ENCODE measurements around the gene PGM5. TPM values are rescaled to one million over a fixed set of nuclear protein-coding genes. Genes with fewer than 3 reads are reported as not detected.

Gene PGM5
- total and polyA plus RNA-seq, 2 experiments from 2014 or later, result not detected

DNA sequence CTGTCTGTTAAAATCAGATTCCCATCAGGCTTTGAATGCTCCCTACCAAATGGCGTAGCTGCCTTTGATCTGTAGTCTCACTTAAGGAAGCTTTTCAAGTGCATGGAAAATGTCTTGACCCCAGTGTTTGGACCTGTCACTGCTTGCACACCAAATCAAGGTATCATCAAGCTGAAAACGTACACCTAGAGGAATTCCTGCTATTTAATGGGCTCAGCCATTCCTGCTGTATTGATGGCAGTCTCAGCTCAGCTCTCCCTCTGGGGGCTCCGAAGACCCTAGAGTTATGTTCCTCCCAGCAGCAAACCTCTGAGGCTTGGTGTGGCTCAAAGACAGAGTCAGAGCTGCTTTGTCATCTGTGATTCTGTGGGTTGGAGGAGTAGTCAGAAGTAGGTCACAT is 63.5 kb downstream of the PGM5 start:
- Histone ChIP-seq H3K79me2 (replicated peaks; ENCODE audit: insufficient read depth) (no peaks in the 10 kb centered on the region), H3K4me1 (ENCODE audit: insufficient read depth) (no peaks in the 10 kb centered on the region), H3K36me3 (ENCODE audit: insufficient read depth) (no peaks in the 10 kb centered on the region), H3K4me2 (no peak overlapping the region), H3K9me2 (ENCODE audit: insufficient read depth) (no peaks in the 10 kb centered on the region), H3K4me3 (no peak overlapping the region), H3K27ac (ENCODE audit: low read depth) (no peak overlapping the region), H3K27me3 (ENCODE audit: insufficient read depth) (peaks cover 13% of the 10 kb centered on the region; the same call in 1 of the 2 replicates), H4K20me1 (replicated peaks; ENCODE audit: insufficient read depth) (no peaks in the 10 kb centered on the region), H2AFZ (no peak overlapping the region), H3F3A (replicated peaks; ENCODE audit: low read depth) (no peaks in the 10 kb centered on the region)
- Mint-ChIP-seq H3K4me3 (no peak overlapping the region), H3K27ac (no peak overlapping the region), H3K36me3 (ENCODE audit: low read depth) (no peaks in the 10 kb centered on the region; the same call in 2 of the 3 replicates), H3K4me1 (peaks cover 4% of the 10 kb centered on the region; the same call in 2 of the 3 replicates), H3K27me3 (ENCODE audit: insufficient read depth, low read depth, poor library complexity) (peaks cover 7% of the 10 kb centered on the region), H3K9me3 (no peaks in the 10 kb centered on the region; the same call in 2 of the 3 replicates)
- TF ChIP-seq POLR2AphosphoS5 (IDR thresholded peaks at IDR 0.05; ENCODE audit: low read depth), result no peak
- DNase-seq (ENCODE audit: low spot score) (no peak), ATAC-seq (no peak)

- no peak for TF ChIP-seq ZNF462 (CRISPR knock-in tag; IDR thresholded peaks at IDR 0.05)
- TF ChIP-seq POLR2AphosphoS5 (IDR thresholded peaks at IDR 0.05; ENCODE audit: low read depth), result no peak
- no peak for TF ChIP-seq JUNB (IDR thresholded peaks at IDR 0.05; ENCODE audit: unreplicated experiment)
- TF ChIP-seq CTCF (conservative IDR thresholded peaks at IDR 0.05; ENCODE audit: low read depth in 2 of 2), result no peak
- no peaks in the 10 kb centered on the region for H4K20me1 ChIP-seq (replicated peaks; ENCODE audit: insufficient read depth)
- no peaks in the 10 kb centered on the region for H3K9me2 ChIP-seq (ENCODE audit: insufficient read depth)
- no peaks in the 10 kb centered on the region for H3K79me2 ChIP-seq (replicated peaks; ENCODE audit: insufficient read depth)
- H2AFZ ChIP-seq, result no peak overlapping the region
- no peak for ATAC-seq
- Mint-ChIP-seq H3K27ac (no peak overlapping the region), H3K4me3 (no peak overlapping the region), H3K27me3 (ENCODE audit: insufficient read depth, low read depth, poor library complexity) (peaks cover 8% of the 10 kb centered on the region), H3K36me3 (ENCODE audit: low read depth) (no peaks in the 10 kb centered on the region; the same call in 2 of the 3 replicates), H3K9me3 (no peaks in the 10 kb centered on the region; the same call in 2 of the 3 replicates), H3K4me1 (no peaks in the 10 kb centered on the region)
- no peak for DNase-seq (ENCODE audit: low spot score)
- H3K27ac ChIP-seq (ENCODE audit: low read depth), result no peak overlapping the region
- no peaks in the 10 kb centered on the region for H3K36me3 ChIP-seq (ENCODE audit: insufficient read depth)
- no peaks in the 10 kb centered on the region for H3F3A ChIP-seq (replicated peaks; ENCODE audit: low read depth)
- peaks cover 16% of the 10 kb centered on the region; the same call in 1 of the 2 replicates for H3K27me3 ChIP-seq (ENCODE audit: insufficient read depth)
- no peak overlapping the region for H3K4me2 ChIP-seq
- no peaks in the 10 kb centered on the region for H3K4me1 ChIP-seq (ENCODE audit: insufficient read depth)
- H3K4me3 ChIP-seq, result no peak overlapping the region
These were observed 70.3 kb downstream of the PGM5 start for GRCh38 chr9:68426755-68427154.

All from GM23338 (cell line).